Spleen (tissue), 11 donors: ENCODE data around the gene SDK2. TPM values are rescaled to one million over a fixed set of nuclear protein-coding genes. Genes with fewer than 3 reads are reported as not detected.
A peak's percentile ranks its signal among the peaks of the same experiment; 100 is the strongest.

Experiments used
- DNase-seq: peaks from one replicate; pipeline ENCODE4 v3.0.0-alpha.2; 2020
- H3K27ac ChIP-seq, 8 donors: fragments of 200-600 bp; sonication (generic) in 7 of 8; 1 replicate in 4 of 8; 2 replicates in 4 of 8; pipeline versions ENCODE4 v1.5.0 to v1.8.0; 2016 to 2021; ENCODE audit warnings: inconsistent platforms in 4 of 8, mild to moderate bottlenecking in 4 of 8, moderate library complexity in 1 of 8
- H3K27me3 ChIP-seq, 7 donors: fragments of 200-600 bp; sonication (generic) in 6 of 7; replicated peaks in 1 of 7; 1 replicate in 4 of 7; 2 replicates in 3 of 7; pipeline versions ENCODE4 v1.5.0 to v1.8.0; 2016 to 2021; ENCODE audit warnings: inconsistent platforms in 3 of 7, mild to moderate bottlenecking in 1 of 7
- H3K36me3 ChIP-seq, 6 donors: fragments of 200-600 bp; sonication (generic) in 5 of 6; 1 replicate in 4 of 6; 2 replicates in 2 of 6; pipeline versions ENCODE4 v1.5.0 to v1.8.0; 2016 to 2021; ENCODE audit warnings: inconsistent platforms in 2 of 6
- H3K4me1 ChIP-seq, 6 donors: fragments of 200-600 bp; sonication (generic) in 5 of 6; 1 replicate in 3 of 6; 2 replicates in 3 of 6; pipeline versions ENCODE4 v1.5.0 to v1.8.0; 2016 to 2021; ENCODE audit warnings: inconsistent platforms in 3 of 6
- H3K4me3 ChIP-seq, 8 donors: fragments of 200-600 bp; sonication (generic) in 7 of 8; 1 replicate in 4 of 8; 2 replicates in 4 of 8; pipeline versions ENCODE4 v1.5.0 to v1.8.0; 2016 to 2021; ENCODE audit warnings: inconsistent platforms in 4 of 8, mild to moderate bottlenecking in 4 of 8, moderate library complexity in 2 of 8
- H3K9me3 ChIP-seq, 8 donors: fragments of 200-600 bp; sonication (generic) in 7 of 8; 1 replicate in 4 of 8; 2 replicates in 4 of 8; pipeline versions ENCODE4 v1.5.0 to v1.8.0; 2016 to 2021; ENCODE audit warnings: inconsistent platforms in 4 of 8
- CTCF ChIP-seq, 11 experiments: fragments of 200-600 bp in 7 of 11; fragments of 450-650 bp in 4 of 11; sonication (generic) in 4 of 11; IDR thresholded peaks in 8 of 11; conservative IDR thresholded peaks in 3 of 11; 1 replicate in 7 of 11; 2 replicates in 4 of 11; pipeline versions ENCODE4 v1.4.0 to v1.8.0; 2016 to 2021; ENCODE audit warnings: antibody characterized with exemption in 11 of 11, inconsistent platforms in 4 of 11, mild to moderate bottlenecking in 1 of 11
- POLR2A ChIP-seq, 3 donors: fragments of 450-650 bp; IDR thresholded peaks; one replicate each; pipeline ENCODE4 v1.5.1; 2017; ENCODE audit warnings: antibody characterized with exemption in 3 of 3, mild to moderate bottlenecking in 1 of 3
- POLR2AphosphoS5 ChIP-seq, 3 donors: sonication (generic); formaldehyde crosslinking; IDR thresholded peaks; one replicate each; pipeline ENCODE4 v1.5.1; 2017; ENCODE audit warnings: antibody characterized with exemption in 3 of 3
- WGBS, 5 donors: extraction: QIAGEN DNeasy Blood & Tissue Kit in 3 of 5; methylation state at CpG; one replicate each; pipeline versions ENCODE4 v1.1.5 to v1.1.7; 2013 to 2018; 5-methylcytosine and 5-hydroxymethylcytosine counted together
- intact Hi-C: fragments of 100-400 bp; cut with DNase I; formaldehyde crosslinking; loops from one replicate; pipeline ENCODE4 v1.15.0; 2023; ENCODE audit warnings: low total_unique reads
- polyA plus RNA-seq, 3 donors: library from polyadenylated mRNA; stranded (reverse); fragments of 200-250 nt; gene quantifications; one replicate each; pipeline ENCODE4 v1.2.1, GENCODE V29; 2013
- total RNA-seq, 7 donors: library from RNA; depleted of rRNA in 3 of 7; stranded (reverse); fragments of >200 nt in 3 of 7; fragmentation: NEBNext Ultra II Directional in 4 of 7; extraction: Animal tissue kit (Norgen Biotek cat#: 25700) in 4 of 7; gene quantifications; one replicate each; pipeline versions ENCODE4 v1.1.0 to v1.2.1, GENCODE V29; 2016 to 2021
- donor health status: healthy with polysubstance abuse.
- donor health status: DM: no; HTN: no; CAD: no; lungs with moderate emphysema.
- donor health status: DM: no; HTN: no; CAD: no.
- donor health status: Bipolar disorder and iron deficiency.
- donor health status: healthy.
- donor health status: DM: no; HTN: no; CAD: no.
- donor health status: DM: yes; HTN: yes; CAD: no.

The SDK2 gene
- total and polyA plus RNA-seq, 10 donors, result 0.86 to 16.5 (median 9.7) TPM

- Histone ChIP-seq H3K4me3 (no peak overlapping the region), H3K27me3 (peaks cover 0 to 16% (median 0%) of the 10 kb centered on the region in 7 donors), H3K36me3 (no peaks in the 10 kb centered on the region), H3K27ac (peak overlapping the region in 3 of 8 donors; percentile 42 to 53 (median 42)), H3K4me1 (peaks cover 0 to 33% (median 0%) of the 10 kb centered on the region in 6 donors), H3K9me3 (no peaks in the 10 kb centered on the region)
- TF ChIP-seq CTCF (IDR thresholded peaks at IDR 0.05 in 8 of 11, conservative IDR thresholded peaks at IDR 0.05 in 3 of 11) (no peak), POLR2A (IDR thresholded peaks at IDR 0.05) (no peak), POLR2AphosphoS5 (IDR thresholded peaks at IDR 0.05) (no peak)
- 84 to 93% (median 90%) methylated on average over 22 of the region's 22 CpGs for WGBS, 5 donors
- intact Hi-C loops, result no loop called here
- no peak for DNase-seq
Observed at GRCh38 chr17:73338566-73339197, 305.6 kb downstream of the SDK2 start.

GRCh38 chr17:73338050-73338521 lies 306.2 kb downstream of the SDK2 start:
- 76 to 87% (median 82%) methylated on average over 13 of the region's 13 CpGs for WGBS, 5 donors
- DNase-seq, result no peak
- H3K4me3 ChIP-seq, result no peak overlapping the region
- H3K4me1 ChIP-seq, result peaks cover 0 to 33% (median 0%) of the 10 kb centered on the region in 6 donors
- TF ChIP-seq POLR2A (IDR thresholded peaks at IDR 0.05), result no peak
- no peak for TF ChIP-seq CTCF (IDR thresholded peaks at IDR 0.05 in 8 of 11, conservative IDR thresholded peaks at IDR 0.05 in 3 of 11)
- no peak for TF ChIP-seq POLR2AphosphoS5 (IDR thresholded peaks at IDR 0.05)
- H3K36me3 ChIP-seq, result no peaks in the 10 kb centered on the region
- intact Hi-C loops, result no loop called here
- peaks cover 0 to 10% (median 0%) of the 10 kb centered on the region in 7 donors for H3K27me3 ChIP-seq
- H3K27ac ChIP-seq, result peak overlapping the region in 3 of 8 donors; percentile 42 to 53 (median 42)
- H3K9me3 ChIP-seq, result no peaks in the 10 kb centered on the region

GRCh38 chr17:73337330-73337710 lies 306.9 kb downstream of the SDK2 start:
- Histone ChIP-seq H3K36me3 (no peaks in the 10 kb centered on the region), H3K27me3 (peaks cover 0 to 3% (median 0%) of the 10 kb centered on the region in 7 donors), H3K9me3 (no peaks in the 10 kb centered on the region), H3K4me3 (no peak overlapping the region), H3K4me1 (peaks cover 0 to 26% (median 0%) of the 10 kb centered on the region in 6 donors), H3K27ac (no peak overlapping the region)
- no peak for DNase-seq
- TF ChIP-seq POLR2AphosphoS5 (IDR thresholded peaks at IDR 0.05) (no peak), CTCF (IDR thresholded peaks at IDR 0.05 in 8 of 11, conservative IDR thresholded peaks at IDR 0.05 in 3 of 11) (no peak), POLR2A (IDR thresholded peaks at IDR 0.05) (no peak)
- WGBS, 5 donors, result 77 to 91% (median 89%) methylated on average over 4 of the region's 4 CpGs
- intact Hi-C loops, result no loop called here

- no peak overlapping the region for H3K27ac ChIP-seq
- DNase-seq, result no peak
- no peak for TF ChIP-seq POLR2A (IDR thresholded peaks at IDR 0.05)
Observed at GRCh38 chr17:73336408-73337329, 307.6 kb downstream of the SDK2 start.

More at GRCh38 chr17:73336408-73337329, 307.6 kb downstream of the SDK2 start:
- Histone ChIP-seq H3K4me3 (no peak overlapping the region), H3K27me3 (no peaks in the 10 kb centered on the region), H3K4me1 (peaks cover 0 to 23% (median 0%) of the 10 kb centered on the region in 6 donors), H3K36me3 (no peaks in the 10 kb centered on the region), H3K9me3 (no peaks in the 10 kb centered on the region)
- 74 to 83% (median 78%) methylated on average over 12 to 13 of the region's 13 CpGs for WGBS, 5 donors
- intact Hi-C loops, result no loop called here
